Measurements from ENCODE around the gene PAEP.
A peak's percentile ranks its signal among the peaks of the same experiment; 100 is the strongest.
"Not testable (repeated sequence)": the region's sequence is repeated elsewhere in the genome, so short reads cannot be mapped to it uniquely, and the experiment has no call there.

PAEP gene

GRCh38 chr9:135561391-135562234 lies at the start of gene PAEP:
Gene PAEP (plus strand): TSS chr9:135561756.
- intact Hi-C loops (cut with DNase I): no loop called here
- DNase-seq: peak in 1 of 10 donors; percentile 72

DNA sequence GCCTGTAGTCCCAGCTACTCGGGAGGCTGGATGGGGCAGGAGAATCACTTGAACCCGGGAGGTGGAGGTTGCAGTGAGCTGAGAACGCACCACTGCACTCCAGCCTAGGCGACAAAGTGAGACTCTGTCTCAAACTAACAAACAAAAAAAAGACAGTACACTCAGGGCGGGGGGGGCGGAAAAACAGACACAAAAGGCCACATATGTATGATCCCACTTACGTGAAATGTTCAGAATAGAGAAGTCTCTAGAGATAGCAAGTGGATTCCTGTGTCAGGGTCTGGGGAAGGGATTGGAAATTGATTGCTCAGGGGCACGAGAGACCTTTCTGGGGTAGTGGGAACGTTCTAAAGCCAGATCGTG lies 49.3 kb upstream of the PAEP start:
- intact Hi-C loops (cut with DNase I): no loop called here
- DNase-seq: no peak

DNA sequence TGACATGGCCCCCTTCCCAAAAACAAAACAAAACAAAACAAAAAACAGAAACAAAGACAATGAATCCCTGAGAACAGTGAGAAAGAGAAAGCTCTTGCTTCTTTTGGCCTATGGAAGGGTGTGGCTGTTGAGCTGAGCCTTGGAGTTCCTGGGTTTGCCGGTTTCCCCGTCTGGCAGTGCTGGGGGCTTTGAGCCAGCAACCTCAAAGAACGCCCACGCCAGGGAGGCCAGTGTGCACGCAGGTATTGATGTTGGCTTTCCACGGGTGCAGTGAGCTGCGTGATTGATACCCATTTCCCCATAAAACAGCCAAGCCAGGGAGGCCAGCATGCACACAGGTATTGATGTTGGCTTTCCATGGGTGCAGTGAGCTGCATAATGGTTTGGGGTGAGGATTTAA lies 48.7 kb upstream of the PAEP start:
- intact Hi-C loops (cut with DNase I): no loop called here
- peak in 2 of 10 donors; percentile 1 to 42 for DNase-seq

DNA sequence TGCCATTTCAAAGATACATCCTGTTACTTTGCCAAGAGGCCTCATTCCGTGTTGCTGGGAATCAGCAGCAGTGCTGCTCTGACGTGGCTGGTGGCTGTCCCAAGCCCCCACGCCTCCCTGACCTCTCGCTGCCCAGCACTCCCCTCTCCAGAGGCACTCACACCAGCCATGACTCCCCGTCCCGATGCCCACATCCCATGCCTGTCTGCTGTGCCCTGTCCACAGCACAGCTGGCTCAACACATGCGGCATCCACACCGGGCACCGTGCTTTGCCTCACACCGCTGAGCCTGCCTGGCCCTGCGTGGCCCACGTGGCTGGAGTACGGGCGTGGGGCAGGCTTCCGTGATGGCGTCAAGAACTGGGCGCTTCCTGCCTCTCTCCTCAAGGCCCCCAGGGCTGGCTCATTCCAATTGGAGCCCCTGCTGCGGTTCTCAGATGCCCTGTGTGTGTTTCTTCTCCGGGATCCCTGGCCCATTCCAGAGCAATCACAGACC lies 48.2 kb upstream of the PAEP start:
- intact Hi-C loops (cut with DNase I): no loop called here
- peak in 3 of 10 donors; percentile 5 to 80 (median 76) for DNase-seq

- peak in 1 of 10 donors; percentile 55 for DNase-seq
- intact Hi-C loops (cut with DNase I): not testable (repeated sequence)
Observed at GRCh38 chr9:135513906-135514305, 47.6 kb upstream of the PAEP start.

GRCh38 chr9:135514342-135515082 lies 47.0 kb upstream of the PAEP start:
- DNase-seq: peak in 2 of 10 donors; percentile 52 to 72
- intact Hi-C loops (cut with DNase I): no loop called here

DNA sequence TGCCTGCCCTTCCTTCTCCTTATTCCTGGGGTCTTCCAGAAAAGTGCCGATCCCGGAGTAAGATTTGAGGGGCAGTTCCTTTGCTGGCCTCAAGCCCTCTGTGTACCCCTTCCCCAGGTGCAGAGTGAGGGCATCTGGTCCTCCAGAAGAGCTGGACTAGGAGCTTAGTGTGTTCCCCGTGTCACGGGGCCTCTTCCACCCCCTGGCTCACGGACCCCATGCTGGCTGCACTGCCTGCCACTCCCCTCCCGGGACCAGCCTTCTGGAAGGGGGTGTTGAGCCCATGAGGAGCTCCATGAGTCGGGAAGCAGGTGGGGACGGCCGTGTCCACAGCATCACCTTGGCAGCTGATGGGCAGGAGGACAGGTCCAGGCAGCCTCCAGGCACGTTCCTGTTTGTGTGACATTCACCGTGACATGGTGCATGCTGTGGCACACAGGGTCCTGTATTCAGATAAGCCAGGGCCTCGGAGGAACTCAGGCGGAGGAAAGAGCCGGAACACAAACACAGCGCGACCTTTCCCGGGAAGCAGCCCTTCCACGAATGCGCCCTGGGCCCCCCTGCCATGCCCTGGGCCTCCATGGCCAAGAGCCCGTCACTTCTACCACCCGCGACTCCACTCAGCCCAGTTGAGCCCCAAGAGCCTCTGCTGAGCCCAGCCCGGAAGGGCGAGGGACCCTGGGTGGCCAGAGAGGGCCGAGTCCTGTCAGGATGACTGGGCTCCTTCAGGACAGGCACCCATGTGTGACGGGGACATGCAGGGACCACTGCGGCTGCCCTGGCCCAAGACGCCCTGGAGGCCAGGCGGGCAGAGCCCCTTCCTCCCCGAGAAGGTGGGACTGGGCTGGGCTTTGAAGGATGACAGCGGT lies 46.2 kb upstream of the PAEP start:
- peak in 2 of 10 donors; percentile 63 to 79 for DNase-seq

GRCh38 chr9:135516132-135516860 lies 45.3 kb upstream of the PAEP start:
- intact Hi-C loops (cut with DNase I): no loop called here

More for the DNA sequence above, 46.2 kb upstream of the PAEP start:
- intact Hi-C loops (cut with DNase I): no loop called here

DNA sequence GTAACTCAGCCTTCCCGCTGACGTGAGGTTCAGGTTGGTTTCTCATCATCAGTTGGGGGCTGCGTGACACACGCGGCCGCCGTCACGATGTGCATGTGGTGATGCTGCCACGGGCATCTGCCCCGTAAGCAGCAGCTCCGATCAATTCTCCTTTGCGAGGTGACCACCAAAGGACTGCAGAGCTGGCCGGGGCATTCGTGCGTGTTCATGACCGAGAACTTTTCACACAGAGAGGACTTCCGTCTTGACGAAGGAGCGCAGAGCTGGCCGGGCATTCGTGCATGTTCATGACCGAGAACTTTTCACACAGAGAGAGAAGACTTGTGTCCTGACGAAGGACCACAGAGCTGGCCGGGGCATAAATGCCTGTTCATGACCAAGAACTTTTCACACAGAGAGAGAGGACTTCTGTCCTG lies 44.1 kb upstream of the PAEP start:
- intact Hi-C loops (cut with DNase I): no loop called here
- peak in 2 of 10 donors; percentile 60 to 78 for DNase-seq

More at GRCh38 chr9:135516132-135516860, 45.3 kb upstream of the PAEP start:
- peak in 2 of 10 donors; percentile 41 to 65 for DNase-seq

GRCh38 chr9:135519179-135519971 lies 42.2 kb upstream of the PAEP start:
- DNase-seq: no peak

GRCh38 chr9:135520916-135521607 lies 40.5 kb upstream of the PAEP start, which contains the start of gene LCN1:
Gene LCN1 (plus strand): TSS chr9:135521440. CDS start chr9:135521498, 58 bp downstream.
- intact Hi-C loops (cut with DNase I): no loop called here
- peak in 2 of 10 donors; percentile 45 to 53 for DNase-seq

More at GRCh38 chr9:135519179-135519971, 42.2 kb upstream of the PAEP start:
- intact Hi-C loops (cut with DNase I): no loop called here

GRCh38 chr9:135521608-135522095 lies 39.9 kb upstream of the PAEP start:
- intact Hi-C loops (cut with DNase I): no loop called here

GRCh38 chr9:135522137-135522877 lies 39.2 kb upstream of the PAEP start:
- intact Hi-C loops (cut with DNase I): no loop called here
- peak in 1 of 10 donors; percentile 60 for DNase-seq

More at GRCh38 chr9:135521608-135522095, 39.9 kb upstream of the PAEP start:
- peak in 1 of 10 donors; percentile 65 for DNase-seq

DNA sequence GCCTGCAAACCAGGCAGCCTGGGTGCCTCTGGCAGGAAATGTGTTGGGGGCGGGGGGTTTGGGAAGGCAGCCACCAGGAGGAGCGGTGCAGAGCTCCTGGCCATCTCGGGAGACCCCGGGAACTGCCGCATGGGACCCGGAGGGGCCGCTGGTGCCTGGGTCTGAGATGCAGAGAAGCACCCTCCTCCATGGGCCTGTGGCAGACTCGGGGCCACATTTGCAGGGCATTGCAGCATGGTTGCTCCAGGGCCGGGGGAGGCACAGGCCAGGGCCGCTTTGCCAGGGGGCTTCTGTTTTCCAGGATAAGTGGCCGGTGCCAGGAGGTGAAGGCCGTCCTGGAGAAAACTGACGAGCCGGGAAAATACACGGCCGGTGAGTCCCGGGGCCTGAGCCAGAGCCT lies 38.6 kb upstream of the PAEP start:
- intact Hi-C loops (cut with DNase I): no loop called here
- peak in 2 of 10 donors; percentile 72 to 80 for DNase-seq

DNA sequence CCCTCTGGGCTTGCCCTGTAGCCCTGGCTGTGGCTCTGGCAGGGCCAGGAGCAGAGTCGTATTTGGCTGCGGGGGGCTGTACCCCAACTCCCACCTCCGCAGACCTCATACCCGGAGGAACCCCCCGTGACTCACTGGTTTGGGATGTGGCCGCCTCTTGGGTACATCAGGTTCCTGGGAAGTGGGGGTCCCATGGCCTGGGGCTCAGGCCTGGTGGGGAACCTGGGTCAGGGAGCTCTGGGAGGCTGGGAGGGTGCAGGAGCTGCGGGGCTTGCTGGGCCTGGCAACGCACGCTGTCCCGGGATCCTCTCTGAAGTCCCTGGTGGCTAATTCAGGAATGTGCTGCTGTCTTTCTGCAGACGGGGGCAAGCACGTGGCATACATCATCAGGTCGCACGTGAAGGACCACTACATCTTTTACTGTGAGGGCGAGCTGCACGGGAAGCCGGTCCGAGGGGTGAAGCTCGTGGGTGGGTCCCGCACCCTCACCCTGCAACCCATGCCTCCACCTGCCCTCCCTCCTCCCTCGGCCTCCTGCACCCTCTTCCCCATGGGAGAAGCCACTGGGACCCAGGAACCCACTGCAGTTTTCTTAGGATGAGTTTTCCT lies 37.9 kb upstream of the PAEP start:
- intact Hi-C loops (cut with DNase I): no loop called here
- DNase-seq: peak in 2 of 10 donors; percentile 64 to 67

DNA sequence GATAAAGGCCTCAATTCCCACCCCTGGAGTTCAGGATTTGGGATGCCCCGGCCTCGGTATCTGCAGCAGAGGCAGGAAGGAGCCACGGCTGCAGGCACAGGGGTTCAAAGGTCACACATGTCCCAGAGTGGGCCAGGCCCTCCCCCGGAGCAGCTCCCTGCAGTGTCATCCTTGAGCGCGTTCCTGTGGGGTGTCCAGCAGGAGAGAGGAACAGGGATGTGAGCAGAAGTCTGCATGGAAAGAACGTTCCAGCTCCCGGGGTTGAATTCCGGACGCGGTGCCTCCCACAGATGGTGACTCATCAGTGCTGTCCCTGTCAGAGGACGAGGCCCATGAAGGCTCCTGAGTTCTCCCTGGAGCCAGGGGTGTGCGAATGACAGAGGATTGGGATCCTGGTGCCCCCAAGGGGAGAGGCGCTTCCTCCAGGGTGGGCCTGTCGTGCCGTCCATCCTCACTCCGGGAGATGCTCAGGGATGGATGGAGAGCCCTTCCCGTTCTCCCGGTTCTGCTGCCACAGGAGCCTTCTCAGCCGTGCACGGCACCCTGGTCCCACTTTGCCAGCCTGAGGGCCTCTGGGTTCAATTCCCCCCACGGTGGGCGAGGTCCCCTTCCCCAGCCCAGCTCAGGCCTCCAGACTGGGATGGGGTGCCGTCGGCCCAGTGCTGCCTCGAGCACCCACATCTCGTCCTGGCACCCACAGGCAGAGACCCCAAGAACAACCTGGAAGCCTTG lies 37.3 kb upstream of the PAEP start:
- peak in 2 of 10 donors; percentile 77 to 79 for DNase-seq

More for the DNA sequence above, 37.3 kb upstream of the PAEP start:
- intact Hi-C loops (cut with DNase I): no loop called here
